HCT116 (cell line): ENCODE measurements around the gene VEPH1.

Source experiments
- CEBPB ChIP-seq: IDR thresholded peaks from 2 replicates; pipeline ENCODE4 v1.6.1; 2012; ENCODE audit warnings: low read depth
- EZH2 ChIP-seq: fragments of 200-600 bp; sonication (generic); IDR thresholded peaks from 2 replicates; pipeline ENCODE4 v1.6.1; 2017; ENCODE audit warnings: antibody characterized with exemption, mixed run types
- EZH2phosphoT487 ChIP-seq: fragments of 200-600 bp; IDR thresholded peaks from 2 replicates; pipeline ENCODE4 v1.6.1; 2018; ENCODE audit warnings: antibody characterized with exemption, borderline replicate concordance
- FOSL1 ChIP-seq: IDR thresholded peaks from 2 replicates; pipeline ENCODE4 v1.6.1; 2012; ENCODE audit warnings: low read depth
- JUND ChIP-seq: IDR thresholded peaks from 2 replicates; pipeline ENCODE4 v1.6.1; 2012
- POLR2A ChIP-seq: IDR thresholded peaks from 2 replicates; pipeline ENCODE4 v1.7.0; 2011; ENCODE audit warnings: borderline replicate concordance; ENCODE audit not compliant: insufficient read depth, insufficient read length; ENCODE audit errors: extremely low read depth
- RAD21 ChIP-seq: IDR thresholded peaks from 2 replicates; pipeline ENCODE4 v1.6.1; 2012; ENCODE audit warnings: low read depth, mild to moderate bottlenecking
- SIN3A ChIP-seq: IDR thresholded peaks from 2 replicates; pipeline ENCODE4 v1.6.1; 2012; ENCODE audit warnings: low read depth
- TCF7L2 ChIP-seq: IDR thresholded peaks from 2 replicates; pipeline ENCODE4 v1.7.0; 2011; ENCODE audit warnings: borderline replicate concordance, inconsistent platforms; ENCODE audit not compliant: insufficient read depth, insufficient read length; ENCODE audit errors: extremely low read depth
- ZBTB33 ChIP-seq: IDR thresholded peaks from 2 replicates; pipeline ENCODE4 v1.6.1; 2011; ENCODE audit warnings: mild to moderate bottlenecking, low read length, moderate library complexity; ENCODE audit not compliant: insufficient replicate concordance; ENCODE audit errors: extremely low read depth
- ZNF274 ChIP-seq: fragments of 200-500 bp; sonication (Bioruptor generic); IDR thresholded peaks from 2 replicates; pipeline ENCODE4 v1.6.1; 2014; ENCODE audit warnings: mild to moderate bottlenecking, low read depth, low read length, inconsistent platforms
- TF ChIP-seq, protein P1 (sequence below), 3 experiments: fragments of 200-600 bp in 1 of 3; sonication (generic) in 1 of 3; IDR thresholded peaks in 2 of 3; conservative IDR thresholded peaks in 1 of 3; 2 replicates each; pipeline ENCODE4 v1.5.1; 2012 to 2017; ENCODE audit warnings: low read depth in 2 of 3, low read length in 2 of 3, antibody characterized with exemption in 1 of 3, borderline replicate concordance in 1 of 3, control low read depth in 1 of 3, mild to moderate bottlenecking in 1 of 3, mixed read lengths in 1 of 3, mixed run types in 1 of 3, moderate library complexity in 1 of 3; ENCODE audit not compliant: insufficient read depth in 1 of 3
- TF ChIP-seq, protein P2 (sequence below): IDR thresholded peaks from 2 replicates; pipeline ENCODE4 v1.6.1; 2012

- TF ChIP-seq, protein P1, sequence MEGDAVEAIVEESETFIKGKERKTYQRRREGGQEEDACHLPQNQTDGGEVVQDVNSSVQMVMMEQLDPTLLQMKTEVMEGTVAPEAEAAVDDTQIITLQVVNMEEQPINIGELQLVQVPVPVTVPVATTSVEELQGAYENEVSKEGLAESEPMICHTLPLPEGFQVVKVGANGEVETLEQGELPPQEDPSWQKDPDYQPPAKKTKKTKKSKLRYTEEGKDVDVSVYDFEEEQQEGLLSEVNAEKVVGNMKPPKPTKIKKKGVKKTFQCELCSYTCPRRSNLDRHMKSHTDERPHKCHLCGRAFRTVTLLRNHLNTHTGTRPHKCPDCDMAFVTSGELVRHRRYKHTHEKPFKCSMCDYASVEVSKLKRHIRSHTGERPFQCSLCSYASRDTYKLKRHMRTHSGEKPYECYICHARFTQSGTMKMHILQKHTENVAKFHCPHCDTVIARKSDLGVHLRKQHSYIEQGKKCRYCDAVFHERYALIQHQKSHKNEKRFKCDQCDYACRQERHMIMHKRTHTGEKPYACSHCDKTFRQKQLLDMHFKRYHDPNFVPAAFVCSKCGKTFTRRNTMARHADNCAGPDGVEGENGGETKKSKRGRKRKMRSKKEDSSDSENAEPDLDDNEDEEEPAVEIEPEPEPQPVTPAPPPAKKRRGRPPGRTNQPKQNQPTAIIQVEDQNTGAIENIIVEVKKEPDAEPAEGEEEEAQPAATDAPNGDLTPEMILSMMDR (IDR thresholded peaks at IDR 0.05 in 2 of 3, conservative IDR thresholded peaks at IDR 0.05 in 1 of 3; ENCODE audit: borderline replicate concordance in 1 of 3, insufficient read depth in 1 of 3, low read depth in 2 of 3, low read length in 2 of 3), result no peak
- TF ChIP-seq POLR2A, result no peak
- no peak for TF ChIP-seq ZBTB33
- TF ChIP-seq EZH2, result no peak
- TF ChIP-seq ZNF274, result no peak
- TF ChIP-seq FOSL1, result no peak
- no peak for TF ChIP-seq JUND
- no peak for TF ChIP-seq EZH2phosphoT487
- TF ChIP-seq TCF7L2, result no peak
- no peak for TF ChIP-seq RAD21
- TF ChIP-seq, protein P2, sequence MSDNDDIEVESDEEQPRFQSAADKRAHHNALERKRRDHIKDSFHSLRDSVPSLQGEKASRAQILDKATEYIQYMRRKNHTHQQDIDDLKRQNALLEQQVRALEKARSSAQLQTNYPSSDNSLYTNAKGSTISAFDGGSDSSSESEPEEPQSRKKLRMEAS, result no peak
- no peak for TF ChIP-seq CEBPB
- no peak for TF ChIP-seq SIN3A
Measured at GRCh38 chr3:157522648-157523047, 19.4 kb upstream of the VEPH1 start.
